ENCODE measurements around the gene WNT16. TPM values are rescaled to one million over a fixed set of nuclear protein-coding genes. Genes with fewer than 3 reads are reported as not detected.

WNT16 gene
- total and polyA plus RNA-seq, 2 of the 8 experiments (the other 6 are each of a cell fraction or from before 2014, with no cell fraction given), result 0.11 to 0.52 TPM

- Histone ChIP-seq H2BK15ac (ENCODE audit: low read length) (no peak overlapping the region), H4K8ac (ENCODE audit: extremely low read depth, insufficient read depth, low read length) (no peak overlapping the region), H3K79me2 (ENCODE audit: control insufficient read depth in 1 of 2, insufficient read depth in 2 of 2, low read length in 2 of 2) (no peaks in the 10 kb centered on the region), H3K4ac (replicated peaks; ENCODE audit: insufficient read length, low read depth, low read length) (no peak overlapping the region), H2BK12ac (ENCODE audit: low read depth, low read length) (no peak overlapping the region), H4K20me1 (replicated peaks in 1 of 2; ENCODE audit: control insufficient read depth in 1 of 2, insufficient read depth in 2 of 2, low read length in 2 of 2) (no peaks in the 10 kb centered on the region), H3K18ac (ENCODE audit: extremely low read depth, low read length) (no peak overlapping the region), H3K4me3 (ENCODE audit: extremely low read depth in 1 of 4, insufficient read depth in 2 of 4, low read depth in 3 of 4, low read length in 4 of 4) (no peak overlapping the region), H2BK120ac (replicated peaks; ENCODE audit: low read depth, low read length) (no peak overlapping the region), H3K27ac (ENCODE audit: low read depth, low read length) (no peak overlapping the region), H3K4me1 (replicated peaks in 1 of 4; ENCODE audit: control insufficient read depth in 3 of 4, insufficient read depth in 4 of 4, low read length in 3 of 4) (0 out of 7 replicates have a peak, but pooled peaks cover 0 to 4% (median 0%) of the 10 kb centered on the region in 4 experiments), H3K23me2 (ENCODE audit: low read depth, low read length) (no peaks in the 10 kb centered on the region), H3K27me3 (replicated peaks in 1 of 4; ENCODE audit: control insufficient read depth in 3 of 4, extremely low read depth in 1 of 4, insufficient read depth in 3 of 4, low read length in 3 of 4) (no peaks in the 10 kb centered on the region), H3K9ac (replicated peaks in 1 of 4; ENCODE audit: extremely low read depth in 1 of 4, low read depth in 3 of 4, low read length in 3 of 4) (no peak overlapping the region), H3K79me1 (ENCODE audit: low read depth, low read length) (no peaks in the 10 kb centered on the region), H3K23ac (ENCODE audit: insufficient read length) (no peak overlapping the region), H3K56ac (replicated peaks; ENCODE audit: insufficient read length, low read depth, low read length) (no peak overlapping the region), H4K5ac (ENCODE audit: insufficient read length, low read depth, low read length) (no peak overlapping the region), H3K9me3 (ENCODE audit: insufficient read depth in 2 of 2, low read depth in 1 of 2, low read length in 1 of 2) (peaks cover 10 to 15% of the 10 kb centered on the region in 2 experiments; a peak in 3 of 4 replicates), H4K91ac (replicated peaks; ENCODE audit: insufficient read length, low read length) (no peak overlapping the region), H2AFZ (ENCODE audit: low read length) (no peak overlapping the region), H3K4me2 (ENCODE audit: insufficient read depth in 1 of 2, low read depth in 2 of 2, low read length in 2 of 2) (no peak overlapping the region), H2BK5ac (ENCODE audit: low read depth, low read length) (no peak overlapping the region), H3K14ac (ENCODE audit: insufficient read length) (no peak overlapping the region), H3K36me3 (ENCODE audit: control insufficient read depth in 2 of 4, insufficient read depth in 4 of 4, low read length in 3 of 4) (no peaks in the 10 kb centered on the region; a peak in 1 of 8 replicates), H2BK20ac (ENCODE audit: low read length) (no peak overlapping the region), H2AK5ac (ENCODE audit: low read depth, low read length) (no peak overlapping the region)
- ChIA-PET POLR2A (ENCODE audit: partially characterized antibody) (no interaction called here), CTCF (ENCODE audit: partially characterized antibody) (interaction anchor here (1.2 kb wide), 1 partner anchor 13 kb away, joined by 3 read pairs; no protein-coding TSS in a partner anchor)
- FAIRE-seq (no peak), DNase-seq (ENCODE audit: low read depth in 1 of 2, low spot score in 2 of 2) (no peak)
- 100% methylated on average over 1 of the region's 1 CpG; no CpG with 5 or more reads in 1 of the 2 experiments for WGBS, 2 experiments (ENCODE audit: extremely low coverage in 1 of 2, insufficient coverage in 1 of 2, insufficient read length in 1 of 2, insufficient replicate concordance in 2 of 2, low coverage in 1 of 2, low lambda C conversion rate in 2 of 2, missing lambda C conversion rate in 1 of 2)
- TF ChIP-seq ATF2 (IDR thresholded peaks at IDR 0.05; ENCODE audit: low read length), result no peak
- no peak for TF ChIP-seq TEAD4 (IDR thresholded peaks at IDR 0.05; ENCODE audit: low read depth, low read length)
- TF ChIP-seq BRCA1 (IDR thresholded peaks at IDR 0.05; ENCODE audit: low read depth, low read length), result no peak
- no peak for TF ChIP-seq JUND (IDR thresholded peaks at IDR 0.05; ENCODE audit: low read length)
- TF ChIP-seq TAF7 (optimal IDR thresholded peaks at IDR 0.05; ENCODE audit: borderline replicate concordance, low read depth, low read length), result no peak
- TF ChIP-seq HDAC2 (IDR thresholded peaks at IDR 0.05; ENCODE audit: borderline replicate concordance in 1 of 2, low read depth in 2 of 2, low read length in 2 of 2), result no peak
- TF ChIP-seq EZH2 (IDR thresholded peaks at IDR 0.05; ENCODE audit: low read depth, low read length, severe bottlenecking), result no peak
- no peak for TF ChIP-seq MAFK (IDR thresholded peaks at IDR 0.05; ENCODE audit: low read depth, low read length)
- TF ChIP-seq GTF2F1 (IDR thresholded peaks at IDR 0.05; ENCODE audit: borderline replicate concordance, low read depth, low read length), result no peak
- no peak for TF ChIP-seq CHD2 (IDR thresholded peaks at IDR 0.05; ENCODE audit: low read length)
- no peak for TF ChIP-seq NRF1 (IDR thresholded peaks at IDR 0.05; ENCODE audit: low read depth, low read length)
- TF ChIP-seq SIX5 (IDR thresholded peaks at IDR 0.05; ENCODE audit: low read depth, low read length), result no peak
- TF ChIP-seq HDAC6 (IDR thresholded peaks at IDR 0.05; ENCODE audit: low read depth, low read length), result no peak
Observed at GRCh38 chr7:121280656-121281055, 48.1 kb upstream of the WNT16 start.

Measured in H1 (cell line).